PC-3 (cell line): ENCODE results near the gene DNM3.

Experiments
- CTCF ChIP-seq: fragments of 300-600 bp; sonication (generic); conservative IDR thresholded peaks from 2 replicates; pipeline ENCODE4 v1.5.1; 2017; ENCODE audit warnings: antibody characterized with exemption, low read depth, mild to moderate bottlenecking, low read length
- EZH2 ChIP-seq: fragments of 300-600 bp; sonication (generic); IDR thresholded peaks from one replicate; pipeline ENCODE4 v1.6.1; 2017; ENCODE audit warnings: antibody characterized with exemption, mild to moderate bottlenecking, low read length; ENCODE audit not compliant: unreplicated experiment

GRCh38 chr1:172321451-172321850 lies 480.2 kb downstream of the DNM3 start:
- no peak for TF ChIP-seq CTCF
- TF ChIP-seq EZH2 = no peak
